K562 (cell line): ENCODE results near the gene CACNG8. TPM values are rescaled to one million over a fixed set of nuclear protein-coding genes. Genes with fewer than 3 reads are reported as not detected.

ENCODE experiments used
- ATAC-seq: fragments of 200-7000 bp; cut with Tn5 transposase; 3 replicates; pipeline ENCODE4 v1.9.1; 2020; ENCODE audit warnings: moderate library complexity
- BruUV-seq: library from RNA; stranded (reverse); fragments of 400-500 nt; replicated peaks from 2 replicates; lab custom pipeline; 2021; lab: Mats Ljungman, UMichigan
- CTCF ChIA-PET: fragments of 300-600 bp; formaldehyde crosslinking; extraction: SDS; loops from one replicate; lab custom pipeline; 2021; ENCODE audit warnings: low intra/inter-chr PET ratio; lab: Yijun Ruan, JAX
- POLR2A ChIA-PET: fragments of 300-600, 350-650 bp; sonication (Branson Sonifier 250); formaldehyde crosslinking; extraction: SDS; loops from one replicate; lab custom pipeline; 2021; ENCODE audit warnings: antibody characterized with exemption, inconsistent platforms; lab: Yijun Ruan, JAX
- DNase-seq, 4 experiments: peaks; one replicate each; pipeline versions ENCODE4 v3.0.0 to v3.0.0-alpha.2; 2011 to 2018; ENCODE audit warnings: low spot score in 3 of 4, mixed read lengths in 3 of 4; ENCODE audit errors: extremely low read depth in 1 of 4
- FAIRE-seq: peaks from 2 replicates; lab custom pipeline; 2011; peaks lifted over from hg19 to GRCh38; lab: Jason Lieb, UNC
- H2AFZ ChIP-seq: 2 replicates; pipeline ENCODE4 v1.6.0; 2011; ENCODE audit warnings: low read depth, low read length, control low read depth, inconsistent platforms
- H3K27ac ChIP-seq: fragments of 200-600 bp; 3 replicates; pipeline ENCODE4 v1.8.0; 2011; ENCODE audit warnings: low read depth, mild to moderate bottlenecking, control low read depth, inconsistent platforms, low read length, moderate library complexity, mixed read lengths; ENCODE audit errors: extremely low read depth
- H3K27me3 ChIP-seq, 2 experiments: fragments of 300-600 bp in 1 of 2; 2 replicates in 1 of 2; 3 replicates in 1 of 2; pipeline versions ENCODE4 v1.6.0 to v1.8.0; 2011; ENCODE audit warnings: inconsistent platforms in 2 of 2, low read length in 2 of 2, mild to moderate bottlenecking in 1 of 2, mixed read lengths in 1 of 2, moderate library complexity in 1 of 2; ENCODE audit not compliant: control insufficient read depth in 2 of 2, insufficient read depth in 2 of 2
- H3K36me3 ChIP-seq: fragments of 300-600 bp; 3 replicates; pipeline ENCODE4 v1.8.0; 2011; ENCODE audit warnings: mild to moderate bottlenecking, low read length, inconsistent platforms; ENCODE audit not compliant: control insufficient read depth, insufficient read depth
- H3K4me1 ChIP-seq, 2 experiments: fragments of 200-600 bp in 1 of 2; replicated peaks in 1 of 2; 2 replicates in 1 of 2; 3 replicates in 1 of 2; pipeline versions ENCODE4 v1.5.1 to v1.8.0; 2011; ENCODE audit warnings: inconsistent platforms in 2 of 2, low read length in 2 of 2, mild to moderate bottlenecking in 1 of 2, mixed read lengths in 1 of 2, moderate library complexity in 1 of 2; ENCODE audit not compliant: control insufficient read depth in 2 of 2, insufficient read depth in 2 of 2
- H3K4me2 ChIP-seq: 2 replicates; pipeline ENCODE4 v1.6.1; 2011; ENCODE audit warnings: low read length, control low read depth, inconsistent platforms, mixed read lengths; ENCODE audit not compliant: insufficient read depth
- H3K4me3 ChIP-seq: fragments of 200-600 bp; sonication (generic), shearing (Covaris generic); 2 replicates; pipeline ENCODE4 v1.5.1; 2016; ENCODE audit warnings: control low read depth, inconsistent platforms
- H3K79me2 ChIP-seq: fragments of 200-600 bp; 3 replicates; pipeline ENCODE4 v1.8.0; 2011; ENCODE audit warnings: low read length, inconsistent platforms; ENCODE audit not compliant: control insufficient read depth, insufficient read depth
- H3K9ac ChIP-seq, 2 experiments: 2 replicates each; pipeline versions ENCODE4 v1.6.0 to v1.6.1; 2011; ENCODE audit warnings: low read depth in 2 of 2, low read length in 2 of 2, control low read depth in 1 of 2, inconsistent platforms in 1 of 2, mild to moderate bottlenecking in 1 of 2, mixed read lengths in 1 of 2; ENCODE audit not compliant: insufficient read depth in 1 of 2
- H3K9me1 ChIP-seq: one replicate; pipeline ENCODE4 v1.6.0; 2011; ENCODE audit warnings: inconsistent platforms, mild to moderate bottlenecking, low read length, moderate library complexity; ENCODE audit not compliant: control insufficient read depth, insufficient read depth
- H3K9me3 ChIP-seq: replicated peaks from 2 replicates; pipeline ENCODE4 v1.5.1; 2011; ENCODE audit warnings: low read depth, low read length, inconsistent platforms; ENCODE audit not compliant: control insufficient read depth, insufficient read depth
- H4K20me1 ChIP-seq: replicated peaks from 2 replicates; pipeline ENCODE4 v1.6.1; 2011; ENCODE audit warnings: low read length, inconsistent platforms, mixed read lengths; ENCODE audit not compliant: control insufficient read depth, insufficient read depth
- CHD1 ChIP-seq: fragments of 200-600 bp; sonication (generic); IDR thresholded peaks from one replicate; pipeline ENCODE4 v1.6.1; 2012; ENCODE audit warnings: mild to moderate bottlenecking, moderate library complexity, low read length, inconsistent platforms
- TAF1 ChIP-seq: IDR thresholded peaks from 2 replicates; pipeline ENCODE4 v1.6.1; 2011; ENCODE audit warnings: mild to moderate bottlenecking, low read length, moderate library complexity; ENCODE audit not compliant: insufficient read depth, control insufficient read depth, severe bottlenecking; ENCODE audit errors: extremely low read depth
- WGBS: fragments of 100-300 bp; shearing (Covaris generic); methylation state at CpG from one replicate; pipeline ENCODE4 v1.1.6; 2016; ENCODE audit warnings: low coverage, mixed read lengths; ENCODE audit not compliant: insufficient coverage; ENCODE audit errors: missing lambda C conversion rate; 5-methylcytosine and 5-hydroxymethylcytosine counted together
- in situ Hi-C: fragments of 300-500 bp; cut with MboI; formaldehyde crosslinking; loops from 4 replicates; pipeline ENCODE4 v1.15.0; 2018; ENCODE audit warnings: inconsistent platforms, mixed read lengths
- intact Hi-C: fragments of 100-400 bp; cut with micrococcal nuclease; formaldehyde crosslinking; loops from 2 replicates; pipeline ENCODE4 v1.14.2; 2022
- polyA plus RNA-seq, 8 experiments: library from polyadenylated mRNA; depleted of rRNA in 4 of 8; stranded (reverse) in 5 of 8; unstranded in 3 of 8; fragments of >200 nt; fragmentation: Nextera tagmentation in 2 of 8; fragmentation: Illumina TruSeq in 1 of 8; extraction: Ambion mirVana in 2 of 8; extraction: Trizol in 1 of 8; gene quantifications; 2 replicates each; pipeline versions ENCODE4 v1.2.1 to v1.2.3, GENCODE V29; 2011 to 2014; ENCODE audit warnings: inconsistent platforms in 1 of 8, missing spikeins in 1 of 8
- total RNA-seq, 7 experiments: library from RNA; depleted of rRNA in 6 of 7; stranded (reverse); fragments of >200 nt in 6 of 7; fragmentation: Illumina TruSeq in 2 of 7; extraction: Trizol in 2 of 7; gene quantifications; 2 replicates each; pipeline versions ENCODE4 v1.2.1 to v1.2.3, GENCODE V29; 2011 to 2021; ENCODE audit warnings: low replicate concordance in 1 of 7
- TF ChIP-seq, protein P1 (sequence below): sonication (generic); formaldehyde crosslinking; IDR thresholded peaks from 2 replicates; pipeline ENCODE4 v1.8.1; 2023; ENCODE audit warnings: mild to moderate bottlenecking, missing genetic modification reagents, moderate library complexity

The CACNG8 gene
- total and polyA plus RNA-seq, 9 of the 15 experiments (the other 6 are each of a cell fraction or from before 2014, with no cell fraction given): 0.02 to 0.05 TPM; not detected in 7

- ChIA-PET POLR2A (no interaction called here), CTCF (no interaction called here)
- TF ChIP-seq, protein P1, sequence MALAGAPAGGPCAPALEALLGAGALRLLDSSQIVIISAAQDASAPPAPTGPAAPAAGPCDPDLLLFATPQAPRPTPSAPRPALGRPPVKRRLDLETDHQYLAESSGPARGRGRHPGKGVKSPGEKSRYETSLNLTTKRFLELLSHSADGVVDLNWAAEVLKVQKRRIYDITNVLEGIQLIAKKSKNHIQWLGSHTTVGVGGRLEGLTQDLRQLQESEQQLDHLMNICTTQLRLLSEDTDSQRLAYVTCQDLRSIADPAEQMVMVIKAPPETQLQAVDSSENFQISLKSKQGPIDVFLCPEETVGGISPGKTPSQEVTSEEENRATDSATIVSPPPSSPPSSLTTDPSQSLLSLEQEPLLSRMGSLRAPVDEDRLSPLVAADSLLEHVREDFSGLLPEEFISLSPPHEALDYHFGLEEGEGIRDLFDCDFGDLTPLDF (CRISPR knock-in tag): no peak
- TF ChIP-seq TAF1 (no peak), CHD1 (no peak)
- no peak for FAIRE-seq
- intact Hi-C loops (no loop called here), in situ Hi-C loops (no loop called here)
- H3K79me2 ChIP-seq: no peaks in the 10 kb centered on the region
- no peaks in the 10 kb centered on the region for H3K9me3 ChIP-seq
- H3K36me3 ChIP-seq: no peaks in the 10 kb centered on the region
- H3K9me1 ChIP-seq: no peaks in the 10 kb centered on the region
- no peak overlapping the region for H2AFZ ChIP-seq
- no TSS peak for BruUV-seq
- no peak for DNase-seq
- H3K27ac ChIP-seq: no peak overlapping the region
- H3K4me3 ChIP-seq: no peak overlapping the region
- no peak for ATAC-seq
- H3K4me2 ChIP-seq: no peak overlapping the region
- 2% methylated on average over 6 of the region's 7 CpGs for WGBS
- H3K9ac ChIP-seq: no peak overlapping the region
- peaks cover 7 to 9% of the 10 kb centered on the region in 2 experiments; a peak in 2 of 5 replicates for H3K27me3 ChIP-seq
- no peaks in the 10 kb centered on the region for H4K20me1 ChIP-seq
- no peaks in the 10 kb centered on the region for H3K4me1 ChIP-seq
Measured at GRCh38 chr19:53936029-53936428, 26.7 kb upstream of the CACNG8 start.
